ENCODE measurements around the gene DST.

The DST gene

GRCh38 chr6:56624046-56624727 lies 18.5 kb downstream of the DST start:
- DNase-seq (ENCODE audit: low spot score): no peak

GRCh38 chr6:56620229-56620868 lies 22.3 kb downstream of the DST start:
- DNase-seq (ENCODE audit: low spot score): no peak

- DNase-seq (ENCODE audit: low spot score): no peak
Observed at GRCh38 chr6:56618050-56618449, 24.6 kb downstream of the DST start.

DNA sequence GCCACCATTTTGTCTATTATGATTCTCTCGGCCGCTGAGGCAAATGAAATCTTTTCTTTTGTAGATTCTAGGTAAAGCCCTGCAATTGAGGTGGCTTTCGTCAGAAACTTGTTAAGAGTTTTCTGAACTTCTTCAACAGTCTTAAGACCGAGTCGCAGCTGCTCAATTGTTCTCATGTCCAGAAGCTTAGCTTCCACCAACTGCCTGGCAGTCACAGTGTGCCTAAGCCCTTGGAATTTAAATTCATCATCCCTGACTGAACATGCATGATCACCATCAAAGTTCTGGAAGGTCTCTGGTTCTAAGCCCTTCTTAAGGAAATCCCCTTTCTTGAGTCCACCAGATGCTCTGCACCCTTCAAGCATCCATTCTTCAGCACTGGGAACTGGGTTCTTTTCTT lies 25.7 kb downstream of the DST start:
- DNase-seq (ENCODE audit: low spot score): no peak

GRCh38 chr6:56613247-56613851 lies 29.3 kb downstream of the DST start:
- DNase-seq (ENCODE audit: low spot score): no peak

- no peak for DNase-seq (ENCODE audit: low spot score)
Observed at GRCh38 chr6:56608332-56608731, 34.4 kb downstream of the DST start.

DNA sequence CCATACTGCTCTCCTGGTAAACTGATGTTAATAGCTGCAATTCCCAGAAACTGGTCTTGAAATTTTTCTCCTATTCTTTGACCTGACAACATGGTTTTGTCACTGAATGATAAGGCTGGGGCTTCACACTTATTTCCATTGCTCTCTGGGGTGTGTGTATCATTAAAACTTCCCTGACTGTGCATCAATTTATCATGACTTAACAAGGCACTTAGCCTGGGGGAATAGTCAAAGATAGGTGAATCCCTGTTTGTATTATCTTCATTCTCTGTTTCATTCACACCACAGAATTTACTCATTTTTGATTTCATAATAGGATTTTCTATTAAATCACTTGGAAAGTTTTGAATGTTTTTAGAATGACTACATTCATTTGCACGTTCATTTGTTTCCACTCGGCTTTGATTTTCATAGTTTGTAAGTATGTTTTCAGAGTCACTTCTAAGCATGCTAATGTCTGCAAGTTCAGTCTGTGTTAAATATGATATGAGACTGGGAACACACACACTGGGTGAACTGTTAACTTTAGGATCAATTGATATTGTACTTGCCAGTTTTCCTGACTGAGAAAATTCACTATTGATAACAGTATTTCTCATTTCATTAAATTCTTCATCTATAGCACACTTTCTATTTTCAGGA lies 35.5 kb downstream of the DST start:
- no peak for DNase-seq (ENCODE audit: low spot score)

DNA sequence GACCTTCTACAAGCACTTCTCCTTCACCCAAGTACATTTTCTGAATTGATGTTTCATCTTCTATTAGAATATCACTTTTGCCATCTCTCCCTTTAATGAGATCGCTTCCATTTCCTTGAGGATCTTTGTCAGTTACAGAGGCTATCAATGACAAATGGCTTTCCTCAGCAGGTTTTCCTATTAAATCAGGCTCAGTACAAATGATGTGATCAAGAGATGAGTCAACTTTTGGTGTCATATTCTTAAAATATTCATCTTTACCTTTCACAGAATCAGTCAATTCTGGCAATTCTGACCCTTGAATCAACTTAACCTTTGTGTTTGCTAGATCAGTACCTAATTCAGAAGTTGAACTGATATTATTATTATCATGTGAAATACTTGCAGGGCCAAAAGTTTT lies 37.3 kb downstream of the DST start:
- no peak for DNase-seq (ENCODE audit: low spot score)

- DNase-seq (ENCODE audit: low spot score): no peak
Observed at GRCh38 chr6:56604186-56604585, 38.5 kb downstream of the DST start.

GRCh38 chr6:56601390-56601789 lies 41.3 kb downstream of the DST start:
- no peak for DNase-seq (ENCODE audit: low spot score)

DNA sequence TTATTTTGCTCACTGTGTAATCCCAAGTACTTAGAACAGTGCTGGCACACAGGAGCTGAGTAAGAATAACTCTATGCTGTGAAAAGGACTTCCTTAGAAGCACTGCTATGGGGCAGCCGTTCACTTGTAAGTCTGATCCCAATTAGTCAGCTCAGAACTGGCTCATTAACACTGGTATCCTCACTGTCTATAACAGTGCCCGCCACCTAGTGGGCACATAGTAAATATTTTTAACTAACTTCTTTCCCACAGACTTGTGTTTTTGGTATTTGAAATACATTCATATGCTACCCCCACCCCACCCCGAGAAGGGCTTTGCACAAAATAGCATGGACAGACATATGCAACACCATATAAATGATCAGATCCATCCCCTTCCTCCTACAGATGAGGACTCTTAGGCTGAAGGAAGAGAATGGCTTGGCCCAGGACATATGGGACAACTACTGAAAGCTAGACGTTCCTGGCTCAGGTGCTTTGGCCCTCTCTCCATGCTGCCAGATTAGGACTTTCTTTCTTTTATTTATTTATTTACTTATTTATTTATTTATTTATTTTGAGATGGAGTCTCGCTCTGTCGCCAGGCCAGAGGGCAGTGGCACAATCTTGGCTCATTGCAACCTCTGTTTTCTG lies 47.1 kb downstream of the DST start:
- peak; percentile 91 for DNase-seq (ENCODE audit: low spot score)

DNA sequence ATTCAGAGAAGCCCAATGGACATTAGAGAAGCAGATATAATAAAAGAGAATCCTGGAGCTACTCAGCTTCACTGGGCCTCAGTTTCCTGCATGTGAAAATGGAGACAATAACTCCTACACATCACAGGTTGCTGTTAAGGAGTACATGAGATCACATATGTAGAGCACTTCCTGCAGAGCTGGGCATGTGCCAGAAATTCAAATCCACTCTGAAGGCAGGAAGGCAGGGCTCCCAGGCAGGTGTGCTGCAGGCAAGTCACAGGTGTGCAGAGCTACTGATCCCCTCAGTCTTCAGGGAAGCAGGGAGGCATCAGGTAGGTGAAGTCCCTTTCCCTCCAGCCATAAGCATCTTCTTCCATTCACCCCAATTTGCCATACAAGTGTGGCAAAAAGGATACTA lies 48.0 kb downstream of the DST start:
- no peak for DNase-seq (ENCODE audit: low spot score)

DNA sequence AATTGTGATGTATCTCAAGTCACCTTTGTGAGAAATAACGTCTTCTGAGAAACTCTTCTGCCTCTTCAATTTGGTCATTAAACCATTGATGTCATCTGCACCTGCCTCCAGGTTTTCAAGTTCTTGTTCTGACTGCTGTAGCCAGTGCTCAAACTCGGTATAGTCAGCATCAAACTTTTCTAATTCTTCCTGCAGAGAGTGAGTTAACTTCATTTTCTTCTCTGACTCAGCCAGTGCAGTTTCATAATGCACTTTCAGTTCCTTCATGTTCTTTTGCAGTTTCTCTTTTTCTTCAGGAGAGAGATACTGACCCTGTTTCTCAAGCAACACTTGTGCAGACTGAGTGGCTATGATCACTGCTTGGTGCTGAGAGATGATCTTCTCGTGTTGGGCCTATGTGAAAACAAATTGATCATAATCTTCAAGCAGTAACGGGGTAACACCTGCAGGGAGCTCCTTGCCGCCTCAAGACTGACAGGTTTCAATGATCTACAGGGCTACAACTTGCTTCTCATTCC lies 48.8 kb downstream of the DST start:
- no peak for DNase-seq (ENCODE audit: low spot score)

DNA sequence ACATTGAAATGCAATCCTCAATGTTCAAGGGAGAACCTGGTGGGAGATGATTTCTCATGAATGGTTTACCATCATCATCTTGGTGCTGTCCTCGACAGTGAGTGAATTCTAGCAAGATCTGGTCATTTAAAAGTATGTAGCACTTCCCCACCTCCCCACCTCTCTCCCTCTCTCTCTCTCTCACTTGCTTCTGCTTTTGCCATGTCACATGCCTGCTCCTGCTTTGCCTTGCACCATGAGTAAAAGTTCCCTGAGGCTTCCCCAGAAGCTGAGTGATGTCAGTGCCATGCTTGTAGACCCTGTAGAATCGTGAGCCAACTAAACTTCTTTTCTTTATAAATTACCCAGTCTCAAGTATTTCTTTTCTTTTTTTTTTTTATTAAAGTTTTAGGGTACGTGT lies 60.5 kb downstream of the DST start:
- no peak for DNase-seq (ENCODE audit: low spot score)

- no peak for DNase-seq (ENCODE audit: low spot score)
Observed at GRCh38 chr6:56581296-56581925, 61.3 kb downstream of the DST start.

GRCh38 chr6:56580271-56580670 lies 62.4 kb downstream of the DST start:
- no peak for DNase-seq (ENCODE audit: low spot score)

DNA sequence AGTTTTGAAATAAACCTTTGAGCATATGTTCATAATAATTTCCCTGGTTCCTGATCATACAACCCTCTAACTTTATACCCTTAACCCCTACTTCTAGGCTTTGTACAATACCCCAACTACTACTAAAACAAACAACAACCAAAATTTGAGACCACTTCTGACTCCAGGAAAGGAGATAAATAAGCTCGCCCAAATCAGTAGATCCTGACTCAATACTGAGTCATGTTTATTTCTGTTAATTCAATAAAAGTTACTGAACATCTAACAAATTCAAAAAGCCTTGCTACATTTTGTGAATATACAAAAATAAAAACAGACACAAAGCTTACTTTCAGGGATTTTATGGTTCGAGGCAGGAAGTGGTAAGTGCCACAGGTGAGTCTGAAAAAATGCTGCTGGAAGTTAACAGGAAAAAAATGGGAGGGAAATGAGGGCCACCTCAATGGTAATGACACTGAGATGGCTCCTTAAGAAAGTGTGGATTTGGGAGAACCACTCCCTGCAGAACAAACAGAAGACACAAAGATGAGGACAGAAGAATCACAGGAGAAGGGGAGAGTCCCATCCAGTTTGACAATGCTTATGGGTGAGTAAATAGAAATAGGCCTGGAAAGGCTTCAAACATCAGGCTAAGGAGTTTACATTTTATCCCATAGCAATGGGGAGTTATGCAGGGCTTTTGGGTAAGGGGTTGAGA lies 63.4 kb downstream of the DST start:
- DNase-seq (ENCODE audit: low spot score): no peak

DNA sequence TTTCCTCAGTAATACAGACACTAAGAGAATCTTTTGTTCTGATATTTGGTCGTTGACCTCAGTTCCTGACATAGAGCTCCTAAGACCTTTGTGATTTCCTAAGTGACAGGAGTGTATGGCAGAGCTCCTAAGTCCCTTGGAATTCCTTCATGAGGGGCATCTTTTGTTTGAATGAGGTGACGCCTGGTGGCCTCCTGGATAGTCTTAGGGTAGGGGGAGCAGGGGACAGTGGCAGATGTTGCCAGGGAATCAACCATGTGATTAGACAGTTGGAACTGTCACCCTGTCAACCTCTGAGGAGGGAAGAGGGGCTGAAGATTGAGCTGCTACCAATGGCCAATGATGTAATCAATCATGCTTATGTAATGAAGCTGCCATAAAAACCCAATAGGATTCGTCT lies 67.0 kb downstream of the DST start:
- no peak for DNase-seq (ENCODE audit: low spot score)

DNA sequence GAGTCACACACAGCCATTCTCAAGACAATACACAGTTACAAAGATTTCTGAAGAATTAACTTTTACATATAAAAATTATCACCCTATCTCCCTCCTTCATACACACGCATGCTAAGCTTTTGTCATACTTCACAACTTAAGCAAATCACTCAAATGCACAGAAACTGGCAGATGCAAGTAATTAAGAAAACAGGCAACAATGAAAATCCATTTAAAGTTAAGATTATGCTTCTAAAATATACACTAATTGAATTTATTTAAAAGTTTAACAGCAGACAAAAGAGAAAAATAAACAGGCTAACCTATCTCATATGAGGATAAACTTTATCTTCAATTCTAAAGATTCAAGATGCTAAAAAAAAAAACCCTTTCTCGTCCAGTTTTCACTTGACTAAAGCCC lies 68.4 kb downstream of the DST start:
- no peak for DNase-seq (ENCODE audit: low spot score)

DNA sequence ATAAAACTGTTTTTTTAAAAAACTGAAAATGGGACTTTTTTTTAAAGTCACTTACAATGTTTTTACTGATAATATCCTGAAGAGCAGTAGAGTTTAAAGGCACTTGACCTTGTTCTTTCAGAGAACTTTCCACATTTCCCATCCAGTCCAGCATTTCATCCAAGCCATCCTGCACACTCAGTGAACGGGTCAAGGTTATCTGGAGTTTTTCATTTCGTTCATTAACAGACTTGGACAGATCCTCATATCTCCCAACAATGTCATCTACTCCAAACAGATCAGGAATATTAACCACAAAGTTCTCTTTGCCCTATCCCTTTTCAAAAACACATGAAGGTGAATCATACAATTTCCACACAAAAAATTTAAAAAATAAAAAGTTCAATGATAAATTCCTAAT lies 69.1 kb downstream of the DST start:
- DNase-seq (ENCODE audit: low spot score): no peak

GRCh38 chr6:56572788-56573471 lies 69.8 kb downstream of the DST start:
- no peak for DNase-seq (ENCODE audit: low spot score)

Measured in RKO (cell line).